ENCODE measurements around the gene SLC9A9.

- TF ChIP-seq, protein P1, sequence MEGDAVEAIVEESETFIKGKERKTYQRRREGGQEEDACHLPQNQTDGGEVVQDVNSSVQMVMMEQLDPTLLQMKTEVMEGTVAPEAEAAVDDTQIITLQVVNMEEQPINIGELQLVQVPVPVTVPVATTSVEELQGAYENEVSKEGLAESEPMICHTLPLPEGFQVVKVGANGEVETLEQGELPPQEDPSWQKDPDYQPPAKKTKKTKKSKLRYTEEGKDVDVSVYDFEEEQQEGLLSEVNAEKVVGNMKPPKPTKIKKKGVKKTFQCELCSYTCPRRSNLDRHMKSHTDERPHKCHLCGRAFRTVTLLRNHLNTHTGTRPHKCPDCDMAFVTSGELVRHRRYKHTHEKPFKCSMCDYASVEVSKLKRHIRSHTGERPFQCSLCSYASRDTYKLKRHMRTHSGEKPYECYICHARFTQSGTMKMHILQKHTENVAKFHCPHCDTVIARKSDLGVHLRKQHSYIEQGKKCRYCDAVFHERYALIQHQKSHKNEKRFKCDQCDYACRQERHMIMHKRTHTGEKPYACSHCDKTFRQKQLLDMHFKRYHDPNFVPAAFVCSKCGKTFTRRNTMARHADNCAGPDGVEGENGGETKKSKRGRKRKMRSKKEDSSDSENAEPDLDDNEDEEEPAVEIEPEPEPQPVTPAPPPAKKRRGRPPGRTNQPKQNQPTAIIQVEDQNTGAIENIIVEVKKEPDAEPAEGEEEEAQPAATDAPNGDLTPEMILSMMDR (IDR thresholded peaks at IDR 0.05): no peak
- TF ChIP-seq POLR2A (IDR thresholded peaks at IDR 0.05): no peak
These were observed 299.3 kb downstream of the SLC9A9 start for GRCh38 chr3:143548861-143549497.

All from thyroid gland (tissue), 4 donors.